ENCODE data around the gene CNR1. TPM values are rescaled to one million over a fixed set of nuclear protein-coding genes. Genes with fewer than 3 reads are reported as not detected.

CNR1 gene
- total RNA-seq, 4 donors from 2014 or later = 0.38 to 7.2 (median 2.7) TPM

GRCh38 chr6:88171312-88171711, 5.2 kb upstream of the CNR1 start:
- intact Hi-C loops (cut with DNase I) = no loop called here
- 88 to 89% methylated on average over 2 of the region's 2 CpGs for WGBS, 2 donors
- Histone ChIP-seq H3K4me3 (no peak overlapping the region), H3K9me3 (no peaks in the 10 kb centered on the region), H3K36me3 (no peaks in the 10 kb centered on the region), H3K27ac (no peak overlapping the region), H3K4me1 (peaks cover 3 to 13% (median 11%) of the 10 kb centered on the region in 3 donors), H3K27me3 (peaks cover 0 to 39% (median 9%) of the 10 kb centered on the region in 4 donors)
- TF ChIP-seq, protein P1, sequence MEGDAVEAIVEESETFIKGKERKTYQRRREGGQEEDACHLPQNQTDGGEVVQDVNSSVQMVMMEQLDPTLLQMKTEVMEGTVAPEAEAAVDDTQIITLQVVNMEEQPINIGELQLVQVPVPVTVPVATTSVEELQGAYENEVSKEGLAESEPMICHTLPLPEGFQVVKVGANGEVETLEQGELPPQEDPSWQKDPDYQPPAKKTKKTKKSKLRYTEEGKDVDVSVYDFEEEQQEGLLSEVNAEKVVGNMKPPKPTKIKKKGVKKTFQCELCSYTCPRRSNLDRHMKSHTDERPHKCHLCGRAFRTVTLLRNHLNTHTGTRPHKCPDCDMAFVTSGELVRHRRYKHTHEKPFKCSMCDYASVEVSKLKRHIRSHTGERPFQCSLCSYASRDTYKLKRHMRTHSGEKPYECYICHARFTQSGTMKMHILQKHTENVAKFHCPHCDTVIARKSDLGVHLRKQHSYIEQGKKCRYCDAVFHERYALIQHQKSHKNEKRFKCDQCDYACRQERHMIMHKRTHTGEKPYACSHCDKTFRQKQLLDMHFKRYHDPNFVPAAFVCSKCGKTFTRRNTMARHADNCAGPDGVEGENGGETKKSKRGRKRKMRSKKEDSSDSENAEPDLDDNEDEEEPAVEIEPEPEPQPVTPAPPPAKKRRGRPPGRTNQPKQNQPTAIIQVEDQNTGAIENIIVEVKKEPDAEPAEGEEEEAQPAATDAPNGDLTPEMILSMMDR (IDR thresholded peaks at IDR 0.05) = no peak
- no peak for TF ChIP-seq POLR2A (IDR thresholded peaks at IDR 0.05)
- no peak for DNase-seq

GRCh38 chr6:88168362-88168761, 2.2 kb upstream of the CNR1 start:
- Histone ChIP-seq H3K27me3 (peaks cover 8 to 68% (median 14%) of the 10 kb centered on the region in 4 donors), H3K27ac (no peak overlapping the region), H3K36me3 (no peaks in the 10 kb centered on the region), H3K4me3 (no peak overlapping the region), H3K4me1 (peaks cover 10 to 25% (median 21%) of the 10 kb centered on the region in 3 donors), H3K9me3 (no peaks in the 10 kb centered on the region)
- no peak for DNase-seq
- TF ChIP-seq, protein P1 (IDR thresholded peaks at IDR 0.05) = no peak
- no peak for TF ChIP-seq POLR2A (IDR thresholded peaks at IDR 0.05)
- WGBS, 2 donors = 78 to 81% methylated on average over 1 to 2 of the region's 3 CpGs
- intact Hi-C loops (cut with DNase I) = no loop called here

- TF ChIP-seq, protein P1 (IDR thresholded peaks at IDR 0.05) = no peak
- TF ChIP-seq POLR2A (IDR thresholded peaks at IDR 0.05) = no peak
- Histone ChIP-seq H3K4me3 (peak overlapping the region; percentile 36 to 70 (median 55)), H3K36me3 (no peaks in the 10 kb centered on the region), H3K9me3 (no peaks in the 10 kb centered on the region), H3K27me3 (peaks cover 8 to 78% (median 14%) of the 10 kb centered on the region in 4 donors), H3K27ac (peak overlapping the region in 2 of 4 donors; percentile 61 to 75), H3K4me1 (peaks cover 10 to 25% (median 21%) of the 10 kb centered on the region in 3 donors)
- 28 to 30% methylated on average over 4 to 6 of the region's 40 CpGs for WGBS, 2 donors
- no peak for DNase-seq
- intact Hi-C loops (cut with DNase I) = no loop called here
Measured at GRCh38 chr6:88167352-88167937, 1.3 kb upstream of the CNR1 start.

DNA sequence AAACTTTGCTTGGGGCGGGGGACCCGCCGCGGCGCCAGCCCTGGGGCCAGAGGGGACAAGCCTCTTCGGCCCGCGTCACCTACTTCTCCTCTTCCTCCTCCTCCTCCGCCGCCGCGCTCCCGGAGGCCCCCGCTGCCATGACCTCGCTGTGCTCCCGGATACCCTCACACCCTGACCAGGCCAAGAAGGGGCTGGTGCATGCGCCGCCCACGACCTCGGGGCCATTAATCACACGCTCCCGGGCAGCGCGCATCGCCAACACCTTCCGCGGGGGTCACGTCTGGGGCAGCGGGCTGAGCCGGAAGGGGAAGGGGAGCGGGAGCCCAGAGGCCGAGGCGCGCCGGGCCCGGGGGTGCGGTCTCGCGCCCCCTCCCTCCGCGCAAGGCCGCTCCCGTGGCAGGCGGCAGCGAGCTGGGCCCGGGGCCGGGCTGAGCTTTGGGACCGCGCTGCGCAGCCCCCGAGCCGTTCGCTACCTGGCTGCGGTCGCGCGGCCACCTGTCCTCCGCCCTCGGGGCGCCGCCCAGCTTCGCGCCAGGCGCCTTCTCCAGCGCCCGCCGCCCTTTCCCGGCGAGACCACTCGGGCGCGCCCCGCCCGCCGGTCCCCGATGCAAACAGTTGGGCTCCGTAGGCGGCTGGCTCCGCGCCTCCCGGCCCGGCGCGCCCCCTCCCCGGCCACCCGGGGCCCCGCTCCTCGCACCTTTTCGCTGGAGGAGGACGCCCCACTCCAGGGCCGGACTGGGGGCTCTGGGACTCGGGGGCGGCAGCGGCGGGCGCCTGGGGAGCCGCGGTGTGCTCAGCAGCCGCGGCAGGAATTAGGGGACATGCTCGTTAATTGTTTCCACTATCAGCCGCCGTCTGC, 575 bp upstream of the CNR1 start:
- Histone ChIP-seq H3K9me3 (no peaks in the 10 kb centered on the region), H3K4me1 (peaks cover 10 to 25% (median 21%) of the 10 kb centered on the region in 3 donors), H3K4me3 (peak overlapping the region; percentile 36 to 70 (median 55)), H3K36me3 (no peaks in the 10 kb centered on the region), H3K27me3 (peaks cover 8 to 84% (median 14%) of the 10 kb centered on the region in 4 donors), H3K27ac (peak overlapping the region; percentile 45 to 75 (median 54))
- TF ChIP-seq POLR2A (IDR thresholded peaks at IDR 0.05) = no peak
- TF ChIP-seq, protein P1 (IDR thresholded peaks at IDR 0.05) = no peak
- no peak for DNase-seq
- WGBS, 2 donors = 0% methylated on average over 1 to 7 of the region's 103 CpGs
- intact Hi-C loops (cut with DNase I) = no loop called here

Measured in esophagus squamous epithelium (tissue), 5 donors.